GM19372 (cell line): ENCODE results near the gene TCOF1.

Source experiments
- ATAC-seq: cut with Tn5 transposase; IDR thresholded peaks from one replicate; pipeline ENCODE4 v1.9.1; 2021; ENCODE audit warnings: mild to moderate bottlenecking, low read depth, moderate library complexity; ENCODE audit not compliant: unreplicated experiment

The TCOF1 gene

GRCh38 chr5:150346592-150346991, 10.9 kb upstream of the TCOF1 start:
- no peak for ATAC-seq

GRCh38 chr5:150347003-150347402, 10.5 kb upstream of the TCOF1 start:
- ATAC-seq = no peak

GRCh38 chr5:150347451-150347850, 10.0 kb upstream of the TCOF1 start:
- no peak for ATAC-seq

GRCh38 chr5:150349681-150350275, 7.7 kb upstream of the TCOF1 start:
- no peak for ATAC-seq

GRCh38 chr5:150350524-150351344, 6.8 kb upstream of the TCOF1 start:
- peak; percentile 94 for ATAC-seq

- ATAC-seq = no peak
Measured at GRCh38 chr5:150352244-150353031, 5.1 kb upstream of the TCOF1 start.

GRCh38 chr5:150353032-150353675, 4.3 kb upstream of the TCOF1 start:
- ATAC-seq = no peak

GRCh38 chr5:150355791-150356190, 1.7 kb upstream of the TCOF1 start:
- no peak for ATAC-seq

GRCh38 chr5:150356575-150357294, 762 bp upstream of the TCOF1 start:
- no peak for ATAC-seq

GRCh38 chr5:150358261-150359095, 981 bp downstream of the TCOF1 start:
- no peak for ATAC-seq

GRCh38 chr5:150361301-150361700, 3.8 kb downstream of the TCOF1 start:
- no peak for ATAC-seq

GRCh38 chr5:150363185-150363584, 5.7 kb downstream of the TCOF1 start:
- no peak for ATAC-seq

- no peak for ATAC-seq
Measured at GRCh38 chr5:150364004-150364403, 6.5 kb downstream of the TCOF1 start.

- no peak for ATAC-seq
Measured at GRCh38 chr5:150368526-150368925, 11.0 kb downstream of the TCOF1 start.

- ATAC-seq = no peak
Measured at GRCh38 chr5:150372639-150373038, 15.1 kb downstream of the TCOF1 start.

GRCh38 chr5:150374651-150375050, 17.2 kb downstream of the TCOF1 start:
- no peak for ATAC-seq

- no peak for ATAC-seq
Measured at GRCh38 chr5:150376799-150377771, 19.6 kb downstream of the TCOF1 start.
